Endothelial cell of umbilical vein (primary cell): Measurements from ENCODE around the gene UBE2QL1. TPM values are rescaled to one million over a fixed set of nuclear protein-coding genes. Genes with fewer than 3 reads are reported as not detected.

Source experiments
- BruUV-seq: library from RNA; stranded (reverse); fragments of 400-500 nt; replicated peaks from 2 replicates; lab custom pipeline; 2021; lab: Mats Ljungman, UMichigan
- CTCF ChIA-PET: fragments of 300-600, 350-600 bp; sonication (Branson Sonifier 250); formaldehyde crosslinking; loops from one replicate; lab custom pipeline; 2021; ENCODE audit warnings: antibody characterized with exemption, inconsistent platforms; lab: Charles Lee
- POLR2A ChIA-PET: fragments of 300-600, 350-600 bp; sonication (Branson Sonifier 250); formaldehyde crosslinking; loops from one replicate; lab custom pipeline; 2021; ENCODE audit warnings: antibody characterized with exemption, inconsistent platforms; lab: Charles Lee
- DNase-seq: peaks from one replicate; pipeline ENCODE4 v3.0.0-alpha.2; 2011; ENCODE audit warnings: low read depth, low spot score
- FAIRE-seq: peaks from 2 replicates; lab custom pipeline; 2011; peaks lifted over from hg19 to GRCh38; lab: Jason Lieb, UNC
- H2AFZ ChIP-seq: 2 replicates; pipeline ENCODE4 v1.6.0; 2012; ENCODE audit warnings: low read depth, low read length, control low read depth, inconsistent platforms
- H3K27ac ChIP-seq: 2 replicates; pipeline ENCODE4 v1.5.1; 2011; ENCODE audit warnings: low read depth, mild to moderate bottlenecking, control low read depth, low read length, moderate library complexity; ENCODE audit not compliant: insufficient read depth
- H3K27me3 ChIP-seq, 2 experiments: 2 replicates each; pipeline versions ENCODE4 v1.6.0 to v1.6.1; 2011; ENCODE audit warnings: low read length in 2 of 2, mixed read lengths in 1 of 2; ENCODE audit not compliant: control insufficient read depth in 2 of 2, insufficient read depth in 2 of 2
- H3K36me3 ChIP-seq, 2 experiments: 2 replicates in 1 of 2; 3 replicates in 1 of 2; pipeline ENCODE4 v1.5.1; 2011; ENCODE audit warnings: low read length in 2 of 2, mild to moderate bottlenecking in 1 of 2, moderate library complexity in 1 of 2; ENCODE audit not compliant: control insufficient read depth in 2 of 2, insufficient read depth in 2 of 2; ENCODE audit errors: extremely low read depth in 1 of 2
- H3K4me1 ChIP-seq: 3 replicates; pipeline ENCODE4 v1.5.1; 2011; ENCODE audit warnings: mild to moderate bottlenecking, low read length; ENCODE audit not compliant: control insufficient read depth, insufficient read depth; ENCODE audit errors: extremely low read depth
- H3K4me2 ChIP-seq: 2 replicates; pipeline ENCODE4 v1.6.1; 2011; ENCODE audit warnings: low read length, control low read depth, mixed read lengths; ENCODE audit not compliant: insufficient read depth
- H3K4me3 ChIP-seq, 3 experiments: fragments of 200-600 bp in 1 of 3; sonication (generic), shearing (Covaris generic) in 1 of 3; replicated peaks in 1 of 3; 2 replicates each; pipeline ENCODE4 v1.5.1; 2011 to 2016; ENCODE audit warnings: control low read depth in 3 of 3, low read length in 3 of 3, mild to moderate bottlenecking in 2 of 3, inconsistent platforms in 1 of 3, low read depth in 1 of 3, moderate library complexity in 1 of 3; ENCODE audit not compliant: insufficient read depth in 1 of 3
- H3K79me2 ChIP-seq: 2 replicates; pipeline ENCODE4 v1.6.0; 2012; ENCODE audit warnings: low read length, inconsistent platforms; ENCODE audit not compliant: control insufficient read depth, insufficient read depth
- H3K9ac ChIP-seq: replicated peaks from 2 replicates; pipeline ENCODE3; 2011; ENCODE audit warnings: low read length, control low read depth; ENCODE audit not compliant: insufficient read depth; ENCODE audit errors: extremely low read depth
- H3K9me1 ChIP-seq: replicated peaks from 3 replicates; pipeline ENCODE4 v1.6.0; 2011; ENCODE audit warnings: mild to moderate bottlenecking, low read length; ENCODE audit not compliant: control insufficient read depth, insufficient read depth; ENCODE audit errors: extremely low read depth
- H3K9me3 ChIP-seq: replicated peaks from 2 replicates; pipeline ENCODE4 v1.5.1; 2012; ENCODE audit warnings: low read length, inconsistent platforms; ENCODE audit not compliant: control insufficient read depth, insufficient read depth
- H4K20me1 ChIP-seq: replicated peaks from 2 replicates; pipeline ENCODE3; 2011; ENCODE audit warnings: mild to moderate bottlenecking, low read length; ENCODE audit not compliant: control insufficient read depth, insufficient read depth; ENCODE audit errors: extremely low read depth
- FOS ChIP-seq: IDR thresholded peaks from 2 replicates; pipeline ENCODE4 v1.6.1; 2011; ENCODE audit warnings: mild to moderate bottlenecking, low read length, moderate library complexity, borderline replicate concordance; ENCODE audit not compliant: insufficient read depth
- dilution Hi-C: fragments of 300-500 bp; cut with MboI; formaldehyde crosslinking; loops from one replicate; pipeline ENCODE4 v1.15.0; 2019; ENCODE audit warnings: low sequenced_read_pairs; ENCODE audit not compliant: extremely low pct_ligation_motif_present
- intact Hi-C: fragments of 100-400 bp; cut with micrococcal nuclease; formaldehyde crosslinking; loops from one replicate; pipeline ENCODE4 v1.10.0; 2022
- polyA plus RNA-seq, 4 experiments: library from polyadenylated mRNA; depleted of rRNA in 3 of 4; stranded (reverse) in 3 of 4; unstranded in 1 of 4; fragments of >200 nt; gene quantifications; 2 replicates each; pipeline versions ENCODE4 v1.2.1 to v1.2.3, GENCODE V29; 2011 to 2012; ENCODE audit warnings: missing spikeins in 1 of 4
- total RNA-seq: library from RNA; stranded (reverse); gene quantifications from 2 replicates; pipeline ENCODE4 v1.2.3, GENCODE V29; 2021
- TF ChIP-seq, protein P1 (sequence below): IDR thresholded peaks from 2 replicates; pipeline ENCODE4 v1.6.1; 2011; ENCODE audit not compliant: insufficient read depth, insufficient read length

The UBE2QL1 gene
- total and polyA plus RNA-seq, 2 donors (not counting 3 experiments of a cell fraction or from before 2014, with no cell fraction given) = 0.04 to 0.15 TPM

DNA sequence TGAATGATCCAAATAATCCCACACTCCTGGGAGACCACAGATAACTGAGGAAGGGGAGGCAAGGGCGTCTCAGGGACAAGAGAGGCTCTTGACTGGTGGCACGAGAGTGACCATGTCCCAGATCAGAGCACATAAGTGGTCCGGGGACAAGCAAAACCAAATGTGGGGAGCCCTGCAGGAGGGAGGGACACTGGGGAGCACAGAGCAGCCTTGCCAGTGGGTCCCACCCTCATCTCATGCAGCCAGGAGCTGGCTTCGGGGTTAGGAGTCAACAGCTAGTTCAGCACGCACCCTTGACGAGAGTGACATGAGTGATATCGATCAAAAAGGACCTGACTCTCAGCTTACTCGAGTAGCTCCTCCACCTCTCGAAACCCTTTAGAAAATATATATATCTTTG, 16.5 kb upstream of the UBE2QL1 start:
- no peak for FAIRE-seq
- ChIA-PET CTCF (interaction anchor here (1.0 to 1.9 kb wide), 4 partner anchors 13 to 936 kb away, joined by 3 to 4 read pairs (median 3); no protein-coding TSS in a partner anchor), POLR2A (no interaction called here)
- peaks cover 5 to 7% of the 10 kb centered on the region in 2 experiments for H3K27me3 ChIP-seq
- H2AFZ ChIP-seq = no peak overlapping the region
- DNase-seq = no peak
- no peak overlapping the region for H3K4me3 ChIP-seq
- H3K9me1 ChIP-seq = no peaks in the 10 kb centered on the region
- H3K79me2 ChIP-seq = no peaks in the 10 kb centered on the region
- H3K4me1 ChIP-seq = peaks cover 2% of the 10 kb centered on the region
- no peak overlapping the region for H3K9ac ChIP-seq
- dilution Hi-C loops = no loop called here
- TF ChIP-seq, protein P1, sequence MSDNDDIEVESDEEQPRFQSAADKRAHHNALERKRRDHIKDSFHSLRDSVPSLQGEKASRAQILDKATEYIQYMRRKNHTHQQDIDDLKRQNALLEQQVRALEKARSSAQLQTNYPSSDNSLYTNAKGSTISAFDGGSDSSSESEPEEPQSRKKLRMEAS = no peak
- TF ChIP-seq FOS = no peak
- no peaks in the 10 kb centered on the region for H3K36me3 ChIP-seq
- H4K20me1 ChIP-seq = no peaks in the 10 kb centered on the region
- BruUV-seq = no TSS peak
- H3K27ac ChIP-seq = no peak overlapping the region
- no peaks in the 10 kb centered on the region for H3K9me3 ChIP-seq
- H3K4me2 ChIP-seq = no peak overlapping the region
- intact Hi-C loops = no loop called here

DNA sequence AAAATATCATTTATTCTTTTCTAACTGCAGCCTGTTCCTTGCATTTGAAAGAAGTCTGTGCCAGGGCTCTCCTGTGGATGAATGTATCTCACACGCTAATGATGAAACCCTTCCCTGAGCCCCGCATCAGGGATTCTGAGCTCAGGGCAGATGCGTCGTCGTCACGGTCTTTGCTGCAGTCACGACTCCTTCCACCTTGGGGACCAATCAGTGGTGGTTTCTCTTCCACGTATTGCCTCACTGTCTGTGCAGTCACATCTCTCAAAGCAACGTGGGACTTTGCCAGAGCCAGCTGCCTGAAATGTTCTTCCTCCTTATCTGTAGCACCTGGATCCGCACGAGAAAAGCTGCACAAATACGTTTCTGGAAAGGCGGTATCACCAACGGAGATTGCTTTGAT, 13.9 kb upstream of the UBE2QL1 start:
- no TSS peak for BruUV-seq
- no peaks in the 10 kb centered on the region for H3K79me2 ChIP-seq
- H3K9ac ChIP-seq = no peak overlapping the region
- no peak overlapping the region for H3K27ac ChIP-seq
- FAIRE-seq (no peak), DNase-seq (no peak)
- ChIA-PET POLR2A (no interaction called here), CTCF (interaction anchor here (0.6 to 2.3 kb wide), 40 partner anchors 9 to 944 kb away, joined by 3 to 48 read pairs (median 4); partner anchors contain the start of gene MED10)
- H3K9me3 ChIP-seq = no peaks in the 10 kb centered on the region
- intact Hi-C loops (loop anchor here (1.0 to 5.0 kb wide), 3 partner anchors 142 to 942 kb away; no protein-coding TSS in a partner anchor), dilution Hi-C loops (no loop called here)
- TF ChIP-seq FOS = no peak
- H3K36me3 ChIP-seq = no peaks in the 10 kb centered on the region
- no peak overlapping the region for H3K4me3 ChIP-seq
- H3K9me1 ChIP-seq = no peaks in the 10 kb centered on the region
- H3K4me1 ChIP-seq = no peaks in the 10 kb centered on the region
- H3K27me3 ChIP-seq = peaks cover 10 to 11% of the 10 kb centered on the region in 2 experiments
- H4K20me1 ChIP-seq = no peaks in the 10 kb centered on the region
- H2AFZ ChIP-seq = no peak overlapping the region
- H3K4me2 ChIP-seq = no peak overlapping the region
